ENCODE measurements around the gene NHERF1.

Gene NHERF1

DNA sequence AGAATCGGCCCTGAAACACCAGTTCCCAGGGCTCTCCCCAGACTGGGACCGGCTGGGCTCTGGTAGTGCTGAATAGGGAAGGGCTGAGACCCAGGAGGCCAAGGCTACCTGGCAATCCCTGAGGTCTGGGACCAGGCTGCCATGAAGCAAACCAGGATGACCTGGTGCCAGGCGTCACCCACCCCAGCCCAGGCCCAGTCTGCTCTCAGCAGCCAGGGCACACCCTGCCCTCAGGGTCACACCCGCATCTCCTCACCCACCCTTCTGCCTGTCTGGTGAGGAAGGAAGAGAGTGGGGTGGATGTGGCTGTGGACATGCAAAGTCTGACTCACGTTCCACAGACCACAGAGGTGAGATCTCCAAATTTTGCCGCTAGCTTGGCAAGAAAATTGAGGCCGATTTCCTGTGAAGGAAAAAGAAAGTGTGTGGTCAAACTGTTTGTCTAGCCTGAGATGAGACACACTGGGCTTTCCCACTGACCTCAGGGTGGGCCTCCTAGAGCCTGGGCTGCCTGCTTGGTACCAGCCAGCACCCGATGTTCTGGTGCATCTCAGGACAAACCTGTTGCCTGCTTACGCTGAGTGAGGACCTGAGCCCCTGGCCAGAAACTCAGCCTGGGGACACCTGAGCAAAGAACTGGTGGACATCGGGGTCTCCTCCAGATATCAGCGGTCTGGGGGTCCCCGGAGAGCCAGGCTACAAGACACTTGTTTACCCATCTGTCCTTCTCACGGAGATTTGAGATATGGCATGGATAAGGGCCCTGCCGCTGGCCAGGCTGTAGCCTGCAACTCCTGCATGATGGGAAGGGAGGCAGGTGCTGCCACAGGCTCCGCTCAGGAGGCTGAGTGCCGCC lies 17.7 kb upstream of the NHERF1 start:
- Histone ChIP-seq H3K36me3 (ENCODE audit: insufficient read depth, low read length) (no peaks in the 10 kb centered on the region), H3K4me1 (ENCODE audit: insufficient read depth, low read length, severe bottlenecking) (no peaks in the 10 kb centered on the region), H3K4me2 (ENCODE audit: low read length) (no peak overlapping the region), H4K20me1 (ENCODE audit: insufficient read depth, low read length) (no peaks in the 10 kb centered on the region), H3K9me3 (ENCODE audit: low read length) (no peaks in the 10 kb centered on the region), H3K27ac (ENCODE audit: low read depth, low read length, poor library complexity, severe bottlenecking) (no peak overlapping the region), H3K9me2 (ENCODE audit: low read depth, low read length) (no peaks in the 10 kb centered on the region), H3K9ac (ENCODE audit: low read length) (no peak overlapping the region), H2AFZ (ENCODE audit: low read length) (no peak overlapping the region), H3F3A (ENCODE audit: insufficient read depth, low read length) (peaks cover 5% of the 10 kb centered on the region; the same call in 1 of the 2 replicates), H3K27me3 (ENCODE audit: insufficient read depth, low read length) (no peaks in the 10 kb centered on the region; the same call in 1 of the 2 replicates), H3K79me2 (ENCODE audit: insufficient read depth, low read length) (no peaks in the 10 kb centered on the region), H3K4me3 (ENCODE audit: low read depth, low read length, poor library complexity, severe bottlenecking) (no peak overlapping the region)
- TF ChIP-seq EZH2 (IDR thresholded peaks at IDR 0.05; ENCODE audit: borderline replicate concordance, low read length): no peak
- TF ChIP-seq, protein P1, sequence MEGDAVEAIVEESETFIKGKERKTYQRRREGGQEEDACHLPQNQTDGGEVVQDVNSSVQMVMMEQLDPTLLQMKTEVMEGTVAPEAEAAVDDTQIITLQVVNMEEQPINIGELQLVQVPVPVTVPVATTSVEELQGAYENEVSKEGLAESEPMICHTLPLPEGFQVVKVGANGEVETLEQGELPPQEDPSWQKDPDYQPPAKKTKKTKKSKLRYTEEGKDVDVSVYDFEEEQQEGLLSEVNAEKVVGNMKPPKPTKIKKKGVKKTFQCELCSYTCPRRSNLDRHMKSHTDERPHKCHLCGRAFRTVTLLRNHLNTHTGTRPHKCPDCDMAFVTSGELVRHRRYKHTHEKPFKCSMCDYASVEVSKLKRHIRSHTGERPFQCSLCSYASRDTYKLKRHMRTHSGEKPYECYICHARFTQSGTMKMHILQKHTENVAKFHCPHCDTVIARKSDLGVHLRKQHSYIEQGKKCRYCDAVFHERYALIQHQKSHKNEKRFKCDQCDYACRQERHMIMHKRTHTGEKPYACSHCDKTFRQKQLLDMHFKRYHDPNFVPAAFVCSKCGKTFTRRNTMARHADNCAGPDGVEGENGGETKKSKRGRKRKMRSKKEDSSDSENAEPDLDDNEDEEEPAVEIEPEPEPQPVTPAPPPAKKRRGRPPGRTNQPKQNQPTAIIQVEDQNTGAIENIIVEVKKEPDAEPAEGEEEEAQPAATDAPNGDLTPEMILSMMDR (IDR thresholded peaks at IDR 0.05; ENCODE audit: low read length): no peak

- TF ChIP-seq EZH2 (IDR thresholded peaks at IDR 0.05; ENCODE audit: borderline replicate concordance, low read length): no peak
- TF ChIP-seq, protein P1 (IDR thresholded peaks at IDR 0.05; ENCODE audit: low read length): no peak
- no peaks in the 10 kb centered on the region for H3K9me2 ChIP-seq (ENCODE audit: low read depth, low read length)
- no peaks in the 10 kb centered on the region; the same call in 1 of the 2 replicates for H3K27me3 ChIP-seq (ENCODE audit: insufficient read depth, low read length)
- no peaks in the 10 kb centered on the region for H3K79me2 ChIP-seq (ENCODE audit: insufficient read depth, low read length)
- H4K20me1 ChIP-seq (ENCODE audit: insufficient read depth, low read length): no peaks in the 10 kb centered on the region
- H3K4me1 ChIP-seq (ENCODE audit: insufficient read depth, low read length, severe bottlenecking): peaks cover under 1% of the 10 kb centered on the region
- no peak overlapping the region for H2AFZ ChIP-seq (ENCODE audit: low read length)
- no peaks in the 10 kb centered on the region for H3K9me3 ChIP-seq (ENCODE audit: low read length)
- H3K36me3 ChIP-seq (ENCODE audit: insufficient read depth, low read length): no peaks in the 10 kb centered on the region
- H3F3A ChIP-seq (ENCODE audit: insufficient read depth, low read length): peaks cover 5% of the 10 kb centered on the region; the same call in 1 of the 2 replicates
- H3K9ac ChIP-seq (ENCODE audit: low read length): no peak overlapping the region
- no peak overlapping the region for H3K27ac ChIP-seq (ENCODE audit: low read depth, low read length, poor library complexity, severe bottlenecking)
- no peak overlapping the region for H3K4me2 ChIP-seq (ENCODE audit: low read length)
- no peak overlapping the region for H3K4me3 ChIP-seq (ENCODE audit: low read depth, low read length, poor library complexity, severe bottlenecking)
Measured at GRCh38 chr17:74731347-74731605, 17.2 kb upstream of the NHERF1 start.

DNA sequence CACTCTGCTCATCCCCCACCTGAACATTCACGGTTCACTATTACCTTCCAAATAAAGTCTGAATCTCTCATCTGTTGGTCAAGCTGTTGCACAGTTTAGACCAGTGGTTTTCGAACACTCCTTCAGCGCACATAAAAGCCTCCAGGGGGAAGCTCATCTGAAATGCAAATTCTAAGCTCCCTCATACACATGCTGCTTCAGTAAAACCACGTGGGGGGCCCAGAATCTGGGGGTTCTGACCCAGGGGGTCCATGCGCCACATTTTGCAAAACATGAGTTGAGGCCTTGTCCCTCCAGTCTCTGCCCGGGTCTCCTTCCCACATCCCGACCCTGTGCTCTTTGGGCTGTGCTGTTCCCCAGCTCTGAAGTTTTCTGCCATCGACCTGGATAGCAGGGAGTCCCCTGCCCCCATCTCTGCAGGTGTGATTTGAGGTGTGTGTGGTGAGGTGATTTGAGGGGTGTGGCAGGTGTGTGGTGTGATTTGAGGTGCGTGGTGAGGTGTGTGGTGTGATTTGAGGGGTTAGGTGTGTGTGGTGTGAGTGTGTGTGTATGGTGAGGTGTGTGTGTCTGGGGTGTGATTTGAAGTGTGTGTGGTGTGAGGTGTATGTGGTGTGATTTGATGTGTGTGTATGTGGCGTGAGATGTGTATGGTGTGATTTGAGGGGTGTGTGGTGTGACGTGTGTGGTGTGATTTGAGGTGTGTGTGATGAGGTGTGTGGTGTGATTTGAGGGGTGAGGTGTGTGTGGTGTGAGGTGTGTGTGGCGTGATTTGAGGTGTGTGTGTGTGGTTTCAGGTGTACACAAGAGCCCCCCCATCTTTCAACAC lies 16.2 kb upstream of the NHERF1 start:
- Histone ChIP-seq H3K9ac (ENCODE audit: low read length) (no peak overlapping the region), H3K79me2 (ENCODE audit: insufficient read depth, low read length) (no peaks in the 10 kb centered on the region), H4K20me1 (ENCODE audit: insufficient read depth, low read length) (no peaks in the 10 kb centered on the region), H3K4me1 (ENCODE audit: insufficient read depth, low read length, severe bottlenecking) (peaks cover 11% of the 10 kb centered on the region), H3K9me3 (ENCODE audit: low read length) (no peaks in the 10 kb centered on the region), H2AFZ (ENCODE audit: low read length) (no peak overlapping the region), H3K4me3 (ENCODE audit: low read depth, low read length, poor library complexity, severe bottlenecking) (no peak overlapping the region), H3K9me2 (ENCODE audit: low read depth, low read length) (no peaks in the 10 kb centered on the region), H3F3A (ENCODE audit: insufficient read depth, low read length) (peaks cover 5% of the 10 kb centered on the region; the same call in 1 of the 2 replicates), H3K4me2 (ENCODE audit: low read length) (no peak overlapping the region), H3K27ac (ENCODE audit: low read depth, low read length, poor library complexity, severe bottlenecking) (no peak overlapping the region), H3K27me3 (ENCODE audit: insufficient read depth, low read length) (no peaks in the 10 kb centered on the region; the same call in 1 of the 2 replicates), H3K36me3 (ENCODE audit: insufficient read depth, low read length) (no peaks in the 10 kb centered on the region)
- TF ChIP-seq EZH2 (IDR thresholded peaks at IDR 0.05; ENCODE audit: borderline replicate concordance, low read length): no peak
- TF ChIP-seq, protein P1 (IDR thresholded peaks at IDR 0.05; ENCODE audit: low read length): no peak

All from OCI-LY1 (cell line).